ENCODE measurements around the gene MFSD12. TPM values are rescaled to one million over a fixed set of nuclear protein-coding genes. Genes with fewer than 3 reads are reported as not detected.
"Not testable (repeated sequence)": the region's sequence is repeated elsewhere in the genome, so short reads cannot be mapped to it uniquely, and the experiment has no call there.

The MFSD12 gene
- total and polyA plus RNA-seq, 2 experiments from 2014 or later = 35.3 to 91.1 TPM

DNA sequence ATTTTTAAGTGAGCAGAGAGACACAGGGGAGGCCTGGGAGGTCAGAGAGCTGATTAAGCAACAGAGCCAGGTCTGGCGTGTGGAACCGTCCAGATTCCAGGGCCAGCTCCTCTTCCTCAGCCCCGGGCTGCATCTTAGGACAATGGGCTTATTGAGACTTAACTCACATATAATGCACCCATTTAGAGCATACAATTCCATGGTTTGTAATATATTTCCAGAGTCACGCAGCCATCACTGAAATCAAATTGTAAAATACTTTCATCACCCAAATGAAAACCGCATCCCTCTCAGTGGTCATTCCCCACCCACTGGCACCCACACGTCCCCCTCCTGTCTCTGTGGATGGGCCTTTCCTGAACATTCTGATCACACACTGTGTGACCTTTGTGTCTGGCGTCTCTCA lies 13.2 kb upstream of the MFSD12 start (continued):
- TF ChIP-seq ZNF462 (CRISPR knock-in tag; IDR thresholded peaks at IDR 0.05) = no peak

GRCh38 chr19:3570042-3570441 lies 12.7 kb upstream of the MFSD12 start:
- not testable (repeated sequence) for H3K9me3 Mint-ChIP-seq; H3K4me1 Mint-ChIP-seq; H3K4me3 ChIP-seq; H3K9me2 ChIP-seq (ENCODE audit: insufficient read depth); H3K36me3 ChIP-seq (ENCODE audit: insufficient read depth); H2AFZ ChIP-seq; H3K27me3 ChIP-seq (ENCODE audit: insufficient read depth); H3K27ac Mint-ChIP-seq; H3K4me3 Mint-ChIP-seq; H3F3A ChIP-seq (replicated peaks; ENCODE audit: low read depth); H3K4me2 ChIP-seq; DNase-seq (ENCODE audit: low spot score); H3K27ac ChIP-seq (ENCODE audit: low read depth); ATAC-seq; H3K79me2 ChIP-seq (replicated peaks; ENCODE audit: insufficient read depth); H3K36me3 Mint-ChIP-seq (ENCODE audit: low read depth); H4K20me1 ChIP-seq (replicated peaks; ENCODE audit: insufficient read depth); H3K4me1 ChIP-seq (ENCODE audit: insufficient read depth)
- H3K27me3 Mint-ChIP-seq (ENCODE audit: insufficient read depth, low read depth, poor library complexity) = peaks cover 14% of the 10 kb centered on the region

DNA sequence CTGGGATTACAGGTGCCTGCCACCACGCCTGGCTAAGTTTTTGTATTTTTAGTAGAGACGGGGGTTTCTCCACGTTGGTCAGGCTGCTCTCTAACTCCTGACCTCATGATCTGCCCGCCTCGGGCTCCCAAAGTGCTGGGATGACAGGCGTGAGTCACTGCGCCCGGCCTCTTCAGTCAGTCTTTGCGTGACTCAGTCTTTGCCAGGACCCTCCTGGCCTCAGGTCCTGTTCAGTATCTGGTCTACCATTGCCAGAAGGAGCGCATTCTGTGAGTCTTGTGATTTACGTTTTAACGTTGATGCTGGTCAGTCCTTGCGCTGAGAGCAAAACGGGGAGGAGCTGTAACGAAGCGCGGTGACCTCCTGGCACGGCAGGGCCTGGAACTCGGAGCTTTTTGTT lies 7.8 kb upstream of the MFSD12 start:
- Histone ChIP-seq H3K27me3 (ENCODE audit: insufficient read depth) (no peaks in the 10 kb centered on the region), H3K9me2 (ENCODE audit: insufficient read depth) (no peaks in the 10 kb centered on the region), H3K36me3 (ENCODE audit: insufficient read depth) (no peaks in the 10 kb centered on the region), H3K4me1 (ENCODE audit: insufficient read depth) (no peaks in the 10 kb centered on the region), H4K20me1 (replicated peaks; ENCODE audit: insufficient read depth) (no peaks in the 10 kb centered on the region; the same call in 1 of the 2 replicates), H3K27ac (ENCODE audit: low read depth) (no peak overlapping the region), H3K4me3 (no peak overlapping the region), H3K79me2 (replicated peaks; ENCODE audit: insufficient read depth) (no peaks in the 10 kb centered on the region), H2AFZ (no peak overlapping the region), H3K4me2 (no peak overlapping the region), H3F3A (replicated peaks; ENCODE audit: low read depth) (no peaks in the 10 kb centered on the region)
- no peak overlapping the region for H3K4me3 Mint-ChIP-seq
- no peak for ATAC-seq
- peaks cover 4% of the 10 kb centered on the region for H3K27me3 Mint-ChIP-seq (ENCODE audit: insufficient read depth, low read depth, poor library complexity)
- DNase-seq (ENCODE audit: low spot score) = no peak
- H3K36me3 Mint-ChIP-seq (ENCODE audit: low read depth) = no peaks in the 10 kb centered on the region
- H3K9me3 Mint-ChIP-seq = no peaks in the 10 kb centered on the region
- no peaks in the 10 kb centered on the region for H3K4me1 Mint-ChIP-seq
- no peak overlapping the region for H3K27ac Mint-ChIP-seq
- TF ChIP-seq ETS1 (IDR thresholded peaks at IDR 0.05) (no peak), CREB1 (CRISPR knock-in tag; IDR thresholded peaks at IDR 0.05; ENCODE audit: low read depth) (no peak), EZH2phosphoT487 (IDR thresholded peaks at IDR 0.05; ENCODE audit: unreplicated experiment) (no peak), REST (IDR thresholded peaks at IDR 0.05; ENCODE audit: unreplicated experiment) (no peak), NANOG (IDR thresholded peaks at IDR 0.05; ENCODE audit: borderline replicate concordance) (no peak), JUNB (IDR thresholded peaks at IDR 0.05; ENCODE audit: unreplicated experiment) (no peak)

Measured in GM23338 (cell line).